HG03066 (cell line): ENCODE data around the gene PCGF3.

Source experiments
- ATAC-seq: cut with Tn5 transposase; IDR thresholded peaks from one replicate; pipeline ENCODE4 v1.9.1; 2021; ENCODE audit warnings: low read depth; ENCODE audit not compliant: unreplicated experiment

PCGF3 gene

DNA sequence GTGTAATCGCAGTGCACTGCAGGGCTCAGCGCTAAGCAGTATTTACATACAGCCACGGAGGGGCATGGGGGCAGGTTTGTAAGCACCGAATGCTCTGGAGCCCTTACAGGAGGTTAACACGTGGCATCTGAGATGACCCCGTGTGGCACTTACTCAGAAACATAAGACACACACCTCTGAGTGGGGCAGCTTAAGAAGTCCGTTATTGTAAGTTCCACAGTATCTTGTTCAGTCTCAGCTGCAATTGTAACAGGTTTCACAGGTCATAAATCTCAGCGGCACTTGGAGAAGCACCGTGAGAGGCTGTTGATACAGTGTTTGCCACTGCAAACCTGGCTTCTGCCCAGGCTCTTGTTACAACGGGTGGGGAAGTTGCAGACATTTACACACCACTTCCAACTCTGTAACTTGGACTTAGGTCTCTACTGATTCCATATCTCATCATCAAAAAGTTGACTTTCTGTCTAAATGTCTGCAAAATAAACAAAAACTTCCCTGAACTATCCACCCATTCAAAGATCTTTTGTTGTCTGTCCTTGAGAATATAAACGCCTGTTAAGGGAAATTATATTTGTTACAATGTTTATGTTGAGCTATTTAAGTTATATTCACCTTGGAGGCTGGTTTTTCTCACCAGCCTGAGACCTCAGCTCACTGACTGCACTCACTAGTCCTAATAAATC is 110.0 kb downstream of the PCGF3 start:
- ATAC-seq = no peak

DNA sequence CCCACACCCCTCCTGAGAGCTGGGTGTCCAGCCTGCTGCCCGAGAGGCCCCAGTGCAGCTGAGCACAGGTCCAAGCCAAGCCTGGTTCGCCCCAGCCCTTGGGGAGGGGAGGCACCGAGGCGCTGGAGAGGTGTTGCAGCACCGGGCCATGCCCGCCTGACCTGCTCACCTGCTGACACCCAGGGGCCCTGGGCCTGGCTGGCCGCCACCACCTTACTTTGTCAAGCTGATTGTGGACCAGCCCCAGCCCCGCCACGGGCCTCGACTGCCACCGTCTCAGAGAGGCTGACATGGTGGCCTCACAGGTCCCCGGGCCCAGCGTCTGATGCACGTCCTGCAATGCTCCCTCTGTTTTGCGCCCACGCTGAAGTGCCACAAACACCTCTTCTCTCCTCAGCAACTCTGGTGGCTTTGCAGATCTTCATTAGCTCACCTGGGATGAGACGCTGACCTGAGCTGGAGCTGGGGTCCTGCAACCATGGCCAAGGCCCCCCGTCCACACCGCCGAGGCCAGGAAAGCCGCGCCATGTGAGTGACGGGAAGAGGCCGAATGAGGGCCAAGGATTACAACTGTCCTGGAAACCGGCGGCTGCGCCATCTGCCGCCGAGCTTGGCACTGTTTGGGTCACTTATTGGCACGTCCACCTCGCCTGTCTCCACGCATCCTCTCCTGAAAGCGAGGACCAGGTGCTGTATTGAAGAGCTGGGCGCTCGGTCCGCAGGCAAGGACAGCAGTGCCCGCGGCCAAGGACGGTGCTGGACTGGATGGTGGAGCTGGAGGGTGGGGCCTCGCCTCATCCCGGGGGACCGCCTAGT is 112.7 kb downstream of the PCGF3 start:
- ATAC-seq = no peak

DNA sequence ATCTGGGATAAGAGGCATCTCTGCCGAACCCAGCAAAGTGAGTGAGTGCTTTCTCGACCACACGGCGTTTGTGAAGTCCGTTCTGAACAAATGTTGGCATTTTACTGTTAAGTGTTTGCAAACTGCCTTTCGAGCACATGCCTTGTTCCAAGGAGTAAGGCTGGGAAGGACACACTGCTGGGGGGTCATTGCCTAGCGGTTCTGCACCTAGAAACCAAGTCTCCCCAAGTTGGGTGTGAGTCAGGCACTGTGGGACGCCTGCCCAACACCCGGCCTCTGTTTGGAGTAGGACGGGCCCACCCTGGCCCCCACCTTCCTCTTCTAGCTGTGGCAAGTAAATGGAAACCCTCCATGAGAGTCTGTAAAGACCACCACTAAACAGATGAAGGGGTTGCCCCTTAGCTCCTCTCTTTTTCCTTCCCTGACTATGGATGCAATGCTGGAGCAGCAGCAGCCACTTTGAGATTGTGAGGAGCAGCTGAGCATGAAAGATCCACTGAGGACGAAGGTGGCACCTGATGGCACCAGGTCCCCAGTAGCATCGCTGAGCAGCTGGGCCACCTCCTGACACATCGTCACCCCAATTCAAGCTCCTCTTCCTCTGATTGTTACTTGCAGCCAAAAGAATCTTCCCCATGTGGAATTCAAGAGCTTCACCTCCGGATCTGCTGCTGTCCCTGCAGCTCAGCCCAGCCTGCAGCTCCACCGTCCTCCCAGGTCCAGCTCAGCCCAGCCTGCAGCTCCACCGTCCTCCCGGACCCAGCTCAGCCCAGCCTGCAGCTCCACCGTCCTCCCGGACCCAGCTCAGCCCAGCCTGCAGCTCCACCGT is 114.0 kb downstream of the PCGF3 start:
- ATAC-seq = no peak
